Keratinocyte (primary cell): ENCODE measurements around the gene PARN. TPM values are rescaled to one million over a fixed set of nuclear protein-coding genes. Genes with fewer than 3 reads are reported as not detected.

Experiments
- DNase-seq: peaks from one replicate; pipeline ENCODE4 v3.0.0-alpha.2; 2011; ENCODE audit warnings: low read depth, missing footprints, low spot score
- FAIRE-seq: peaks from 2 replicates; lab custom pipeline; 2011; peaks lifted over from hg19 to GRCh38; lab: Jason Lieb, UNC
- H2AFZ ChIP-seq: 2 replicates; pipeline ENCODE4 v1.6.0; 2012; ENCODE audit warnings: low read length, control low read depth, inconsistent platforms; ENCODE audit not compliant: control insufficient read depth
- H3K27ac ChIP-seq: 2 replicates; pipeline ENCODE4 v1.5.1; 2011; ENCODE audit warnings: low read length; ENCODE audit not compliant: control insufficient read depth, insufficient read depth
- H3K27me3 ChIP-seq: 3 replicates; pipeline ENCODE4 v1.6.0; 2011; ENCODE audit warnings: low read length; ENCODE audit not compliant: control insufficient read depth, insufficient read depth; ENCODE audit errors: extremely low read depth
- H3K36me3 ChIP-seq, 2 experiments: 2 replicates in 1 of 2; 3 replicates in 1 of 2; pipeline ENCODE4 v1.5.1; 2011; ENCODE audit warnings: low read length in 2 of 2, mild to moderate bottlenecking in 1 of 2; ENCODE audit not compliant: control insufficient read depth in 2 of 2, insufficient read depth in 2 of 2; ENCODE audit errors: extremely low read depth in 1 of 2
- H3K4me1 ChIP-seq: 3 replicates; pipeline ENCODE4 v1.5.1; 2011; ENCODE audit warnings: low read length; ENCODE audit not compliant: control insufficient read depth, insufficient read depth; ENCODE audit errors: extremely low read depth
- H3K4me2 ChIP-seq: 3 replicates; pipeline ENCODE4 v1.6.0; 2011; ENCODE audit warnings: low read depth, low read length; ENCODE audit not compliant: control insufficient read depth, insufficient read depth; ENCODE audit errors: extremely low read depth
- H3K4me3 ChIP-seq, 3 experiments: fragments of 200-600 bp in 1 of 3; sonication (generic) in 1 of 3; 2 replicates in 2 of 3; 3 replicates in 1 of 3; pipeline ENCODE4 v1.5.1; 2011 to 2016; ENCODE audit warnings: low read length in 3 of 3, mild to moderate bottlenecking in 3 of 3, control low read depth in 2 of 3, inconsistent platforms in 1 of 3, low read depth in 1 of 3, mixed read lengths in 1 of 3, mixed run types in 1 of 3, moderate library complexity in 1 of 3; ENCODE audit not compliant: control insufficient read depth in 2 of 3, insufficient read depth in 2 of 3; ENCODE audit errors: extremely low read depth in 1 of 3
- H3K79me2 ChIP-seq: 2 replicates; pipeline ENCODE4 v1.6.0; 2012; ENCODE audit warnings: low read length; ENCODE audit not compliant: control insufficient read depth, insufficient read depth
- H3K9ac ChIP-seq: 3 replicates; pipeline ENCODE4 v1.6.0; 2011; ENCODE audit warnings: low read length; ENCODE audit not compliant: control insufficient read depth, insufficient read depth; ENCODE audit errors: extremely low read depth
- H3K9me1 ChIP-seq: 3 replicates; pipeline ENCODE4 v1.6.0; 2011; ENCODE audit warnings: low read length; ENCODE audit not compliant: control insufficient read depth, insufficient read depth; ENCODE audit errors: extremely low read depth
- H3K9me3 ChIP-seq: 2 replicates; pipeline ENCODE4 v1.5.1; 2012; ENCODE audit warnings: low read depth, low read length; ENCODE audit not compliant: control insufficient read depth
- H4K20me1 ChIP-seq: 3 replicates; pipeline ENCODE4 v1.6.0; 2011; ENCODE audit warnings: low read length; ENCODE audit not compliant: control insufficient read depth, insufficient read depth; ENCODE audit errors: extremely low read depth
- EZH2 ChIP-seq: IDR thresholded peaks from one replicate; pipeline ENCODE4 v1.6.1; 2012; ENCODE audit warnings: inconsistent platforms, mild to moderate bottlenecking, low read length, moderate library complexity
- dilution Hi-C: fragments of 300-500 bp; cut with MboI; formaldehyde crosslinking; loops from one replicate; pipeline ENCODE4 v1.7.0; 2020; ENCODE audit warnings: low sequenced_read_pairs; ENCODE audit not compliant: extremely low pct_ligation_motif_present
- polyA minus RNA-seq, 3 experiments: library from RNA; depleted of rRNA, polyadenylated mRNA; stranded (reverse); fragments of >200 nt; gene quantifications; 1 replicate in 1 of 3; 2 replicates in 1 of 3; 3 replicates in 1 of 3; pipeline ENCODE4 v1.2.3, GENCODE V29; 2011
- polyA plus RNA-seq, 5 experiments: library from polyadenylated mRNA; depleted of rRNA in 3 of 5; stranded (reverse) in 3 of 5; stranded (forward) in 1 of 5; unstranded in 1 of 5; fragments of >200 nt; gene quantifications; 1 replicate in 1 of 5; 2 replicates in 3 of 5; 3 replicates in 1 of 5; pipeline versions ENCODE4 v1.2.1 to v1.2.3, GENCODE V29; 2011 to 2012; ENCODE audit warnings: missing spikeins in 2 of 5, low read depth in 1 of 5, low replicate concordance in 1 of 5
- TF ChIP-seq, protein P1 (sequence below), 3 experiments: IDR thresholded peaks in 1 of 3; conservative IDR thresholded peaks in 1 of 3; optimal IDR thresholded peaks in 1 of 3; 2 replicates in 2 of 3; 3 replicates in 1 of 3; pipeline versions ENCODE3 to v1.5.1; 2011; ENCODE audit warnings: low read length in 3 of 3, mild to moderate bottlenecking in 3 of 3, moderate library complexity in 2 of 3, control low read depth in 1 of 3, inconsistent platforms in 1 of 3; ENCODE audit not compliant: insufficient read depth in 2 of 3; ENCODE audit errors: extremely low read depth in 1 of 3

Gene PARN, protein sequence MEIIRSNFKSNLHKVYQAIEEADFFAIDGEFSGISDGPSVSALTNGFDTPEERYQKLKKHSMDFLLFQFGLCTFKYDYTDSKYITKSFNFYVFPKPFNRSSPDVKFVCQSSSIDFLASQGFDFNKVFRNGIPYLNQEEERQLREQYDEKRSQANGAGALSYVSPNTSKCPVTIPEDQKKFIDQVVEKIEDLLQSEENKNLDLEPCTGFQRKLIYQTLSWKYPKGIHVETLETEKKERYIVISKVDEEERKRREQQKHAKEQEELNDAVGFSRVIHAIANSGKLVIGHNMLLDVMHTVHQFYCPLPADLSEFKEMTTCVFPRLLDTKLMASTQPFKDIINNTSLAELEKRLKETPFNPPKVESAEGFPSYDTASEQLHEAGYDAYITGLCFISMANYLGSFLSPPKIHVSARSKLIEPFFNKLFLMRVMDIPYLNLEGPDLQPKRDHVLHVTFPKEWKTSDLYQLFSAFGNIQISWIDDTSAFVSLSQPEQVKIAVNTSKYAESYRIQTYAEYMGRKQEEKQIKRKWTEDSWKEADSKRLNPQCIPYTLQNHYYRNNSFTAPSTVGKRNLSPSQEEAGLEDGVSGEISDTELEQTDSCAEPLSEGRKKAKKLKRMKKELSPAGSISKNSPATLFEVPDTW
- 29.4 to 40.8 TPM (median 33.9 TPM) in 3 replicates for polyA plus RNA-seq
- 56.8 TPM for polyA plus RNA-seq (2011; ENCODE audit: low read depth)
- polyA plus RNA-seq (2011; cell fraction: cytosol; rRNA removed), result 39.4 and 55.5 TPM in 2 replicates
- 50.5 and 52.9 TPM in 2 replicates for polyA plus RNA-seq (2011; cell fraction: nucleus; rRNA removed)
- 21.2 and 33.8 TPM in 2 replicates for polyA plus RNA-seq (2012; ENCODE audit: low replicate concordance)
- polyA minus RNA-seq, result 18.7 to 37.7 TPM (median 32.4 TPM) in 3 replicates
- polyA minus RNA-seq (2011; cell fraction: cytosol; rRNA and poly(A)+ RNA removed), result 22.8 TPM
- polyA minus RNA-seq (2011; cell fraction: nucleus; rRNA and poly(A)+ RNA removed), result 19.1 and 42.3 TPM in 2 replicates

DNA sequence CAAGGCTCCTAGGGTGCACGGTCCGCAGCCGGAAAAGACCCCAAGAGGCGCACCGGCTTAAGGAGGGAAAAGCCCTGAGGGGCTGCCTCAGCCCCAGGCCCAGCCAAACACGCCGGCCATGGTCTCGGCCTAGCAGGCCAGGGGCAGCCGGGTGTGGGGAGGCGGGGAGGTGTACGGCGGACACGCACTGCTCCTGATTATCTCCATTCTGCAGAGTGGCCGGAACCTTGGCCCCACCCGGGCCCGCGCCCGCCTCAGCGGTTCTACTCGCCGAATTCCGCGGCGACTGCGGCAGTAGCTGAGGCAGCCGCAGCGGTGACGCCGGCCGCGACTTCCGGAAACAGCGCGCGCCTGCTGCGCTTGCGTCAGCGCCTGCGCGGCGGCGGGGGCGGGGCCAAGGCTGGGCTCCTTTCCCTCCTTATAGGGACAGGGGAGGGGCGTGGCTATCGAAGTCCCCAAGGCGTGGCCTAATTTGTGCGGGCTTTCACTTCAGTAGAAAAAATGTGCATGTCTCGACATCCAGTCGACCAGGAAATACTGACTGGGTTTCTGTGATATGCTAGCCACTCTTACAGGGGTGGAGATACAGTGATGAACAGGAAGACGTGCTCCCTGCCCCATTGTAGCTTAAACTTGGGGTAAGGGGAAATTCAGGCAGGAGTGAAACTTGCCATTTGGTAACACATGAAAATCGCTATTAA, at the start of gene PARN:
Gene PARN, minus strand, starts transcription at position 342 of the 701 bp plus-strand sequence. Its CDS starts 135 bp downstream, at position 207.
- no peaks in the 10 kb centered on the region for H4K20me1 ChIP-seq
- H3K79me2 ChIP-seq, result peaks cover 37% of the 10 kb centered on the region
- peaks cover 29% of the 10 kb centered on the region for H3K4me1 ChIP-seq
- H3K27ac ChIP-seq, result peak within 1 kb of the TSS; percentile 90
- dilution Hi-C loops, result no loop called here
- no peaks in the 10 kb centered on the region for H3K9me1 ChIP-seq
- FAIRE-seq (no peak), DNase-seq (peak; percentile 81)
- no peaks in the 10 kb centered on the region for H3K27me3 ChIP-seq
- H3K9ac ChIP-seq, result peak within 1 kb of the TSS; percentile 96
- peak within 1 kb of the TSS; percentile 93 for H3K4me2 ChIP-seq
- peak within 1 kb of the TSS; percentile 58 for H2AFZ ChIP-seq
- H3K4me3 ChIP-seq, result peak within 1 kb of the TSS; percentile 84 to 96 (median 91)
- no peaks in the 10 kb centered on the region for H3K9me3 ChIP-seq
- peaks cover 2 to 10% of the 10 kb centered on the region in 2 experiments for H3K36me3 ChIP-seq
- TF ChIP-seq EZH2, result no peak
- TF ChIP-seq, protein P1, sequence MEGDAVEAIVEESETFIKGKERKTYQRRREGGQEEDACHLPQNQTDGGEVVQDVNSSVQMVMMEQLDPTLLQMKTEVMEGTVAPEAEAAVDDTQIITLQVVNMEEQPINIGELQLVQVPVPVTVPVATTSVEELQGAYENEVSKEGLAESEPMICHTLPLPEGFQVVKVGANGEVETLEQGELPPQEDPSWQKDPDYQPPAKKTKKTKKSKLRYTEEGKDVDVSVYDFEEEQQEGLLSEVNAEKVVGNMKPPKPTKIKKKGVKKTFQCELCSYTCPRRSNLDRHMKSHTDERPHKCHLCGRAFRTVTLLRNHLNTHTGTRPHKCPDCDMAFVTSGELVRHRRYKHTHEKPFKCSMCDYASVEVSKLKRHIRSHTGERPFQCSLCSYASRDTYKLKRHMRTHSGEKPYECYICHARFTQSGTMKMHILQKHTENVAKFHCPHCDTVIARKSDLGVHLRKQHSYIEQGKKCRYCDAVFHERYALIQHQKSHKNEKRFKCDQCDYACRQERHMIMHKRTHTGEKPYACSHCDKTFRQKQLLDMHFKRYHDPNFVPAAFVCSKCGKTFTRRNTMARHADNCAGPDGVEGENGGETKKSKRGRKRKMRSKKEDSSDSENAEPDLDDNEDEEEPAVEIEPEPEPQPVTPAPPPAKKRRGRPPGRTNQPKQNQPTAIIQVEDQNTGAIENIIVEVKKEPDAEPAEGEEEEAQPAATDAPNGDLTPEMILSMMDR (optimal IDR thresholded peaks at IDR 0.05 in 1 of 3, IDR thresholded peaks at IDR 0.05 in 1 of 3, conservative IDR thresholded peaks at IDR 0.05 in 1 of 3; ENCODE audit: extremely low read depth in 1 of 3, insufficient read depth in 2 of 3, low read length in 3 of 3), result no peak

DNA sequence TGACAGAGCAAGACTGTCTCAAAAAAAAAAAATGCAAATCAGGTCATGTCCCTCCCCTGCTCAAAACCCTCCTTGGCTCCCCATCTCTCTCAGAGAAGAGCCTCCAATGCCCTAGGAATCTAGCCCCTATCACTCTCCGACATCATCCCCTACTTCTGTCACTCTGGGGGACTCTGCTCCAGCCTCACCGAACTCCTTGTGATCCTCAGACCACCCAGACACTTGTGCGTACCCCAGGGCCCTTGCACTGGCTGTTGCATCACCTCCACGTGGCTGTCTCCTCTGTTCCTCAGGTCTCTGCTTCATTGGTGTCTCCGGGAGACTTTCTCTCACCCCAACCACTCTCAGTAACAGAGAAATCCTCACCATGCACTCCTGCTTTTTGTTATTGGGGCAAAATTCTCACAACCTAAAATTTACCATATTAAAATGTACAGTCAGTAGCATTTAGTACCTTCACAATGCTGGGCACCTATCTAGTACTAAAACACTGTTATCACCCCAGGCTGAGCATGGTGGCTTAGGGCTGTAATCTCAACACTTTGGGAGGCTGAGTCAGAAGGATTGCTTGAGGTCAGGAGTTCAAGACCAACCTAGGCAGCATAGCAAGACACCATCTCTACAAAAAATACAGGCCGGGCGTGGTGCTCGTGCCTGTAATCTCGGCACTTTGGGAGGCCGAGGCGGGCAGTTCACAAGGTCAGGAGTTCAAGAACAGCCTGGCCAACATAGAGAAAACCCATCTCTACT, 48.9 kb upstream of the PARN start:
- FAIRE-seq (no peak), DNase-seq (no peak)
- Histone ChIP-seq H3K9ac (no peak overlapping the region), H3K9me1 (no peaks in the 10 kb centered on the region), H3K36me3 (no peaks in the 10 kb centered on the region), H3K4me3 (no peak overlapping the region), H3K27ac (no peak overlapping the region), H3K9me3 (no peaks in the 10 kb centered on the region), H4K20me1 (no peaks in the 10 kb centered on the region), H3K4me1 (no peaks in the 10 kb centered on the region), H3K4me2 (no peak overlapping the region), H3K27me3 (no peaks in the 10 kb centered on the region), H3K79me2 (no peaks in the 10 kb centered on the region), H2AFZ (no peak overlapping the region)
- dilution Hi-C loops, result no loop called here
- TF ChIP-seq, protein P1 (optimal IDR thresholded peaks at IDR 0.05 in 1 of 3, IDR thresholded peaks at IDR 0.05 in 1 of 3, conservative IDR thresholded peaks at IDR 0.05 in 1 of 3; ENCODE audit: extremely low read depth in 1 of 3, insufficient read depth in 2 of 3, low read length in 3 of 3), result no peak
- no peak for TF ChIP-seq EZH2
